PC-9 (cell line): ENCODE measurements around the gene ORM2.

Source experiments
- CTCF ChIP-seq: fragments of 200-600 bp; sonication (generic); conservative IDR thresholded peaks from 2 replicates; pipeline ENCODE4 v1.6.1; 2017; ENCODE audit warnings: mixed run types, antibody characterized with exemption, mild to moderate bottlenecking, moderate library complexity
- EZH2 ChIP-seq: fragments of 200-600 bp; sonication (generic); IDR thresholded peaks from 2 replicates; pipeline ENCODE4 v1.8.0; 2017; ENCODE audit warnings: antibody characterized with exemption, low read depth

- TF ChIP-seq CTCF: no peak
- no peak for TF ChIP-seq EZH2
Measured at GRCh38 chr9:114304416-114305188, 25.1 kb upstream of the ORM2 start.
